GM13977 (cell line): Measurements from ENCODE around the gene ZFAND3.
A peak's percentile ranks its signal among the peaks of the same experiment; 100 is the strongest.

Source experiments
- DNase-seq: peaks from one replicate; pipeline ENCODE4 v3.0.0; 2012; ENCODE audit warnings: low spot score
- in situ Hi-C: fragments of 300-500 bp; cut with MboI; formaldehyde crosslinking; loops from one replicate; pipeline ENCODE4 v1.12.0; 2022; ENCODE audit warnings: low sequenced_read_pairs, low pct_unique_long_range_greater_than_20kb, mixed read lengths, inconsistent platforms; ENCODE audit not compliant: unreplicated experiment
- TF ChIP-seq, protein P1 (sequence below): IDR thresholded peaks from 2 replicates; pipeline ENCODE4 v1.5.1; 2012; ENCODE audit warnings: mild to moderate bottlenecking, control low read depth; ENCODE audit not compliant: insufficient read depth; ENCODE audit errors: extremely low read depth, missing control alignments

The ZFAND3 gene

GRCh38 chr6:37818536-37819176 lies 871 bp upstream of the ZFAND3 start:
- in situ Hi-C loops = no loop called here
- TF ChIP-seq, protein P1, sequence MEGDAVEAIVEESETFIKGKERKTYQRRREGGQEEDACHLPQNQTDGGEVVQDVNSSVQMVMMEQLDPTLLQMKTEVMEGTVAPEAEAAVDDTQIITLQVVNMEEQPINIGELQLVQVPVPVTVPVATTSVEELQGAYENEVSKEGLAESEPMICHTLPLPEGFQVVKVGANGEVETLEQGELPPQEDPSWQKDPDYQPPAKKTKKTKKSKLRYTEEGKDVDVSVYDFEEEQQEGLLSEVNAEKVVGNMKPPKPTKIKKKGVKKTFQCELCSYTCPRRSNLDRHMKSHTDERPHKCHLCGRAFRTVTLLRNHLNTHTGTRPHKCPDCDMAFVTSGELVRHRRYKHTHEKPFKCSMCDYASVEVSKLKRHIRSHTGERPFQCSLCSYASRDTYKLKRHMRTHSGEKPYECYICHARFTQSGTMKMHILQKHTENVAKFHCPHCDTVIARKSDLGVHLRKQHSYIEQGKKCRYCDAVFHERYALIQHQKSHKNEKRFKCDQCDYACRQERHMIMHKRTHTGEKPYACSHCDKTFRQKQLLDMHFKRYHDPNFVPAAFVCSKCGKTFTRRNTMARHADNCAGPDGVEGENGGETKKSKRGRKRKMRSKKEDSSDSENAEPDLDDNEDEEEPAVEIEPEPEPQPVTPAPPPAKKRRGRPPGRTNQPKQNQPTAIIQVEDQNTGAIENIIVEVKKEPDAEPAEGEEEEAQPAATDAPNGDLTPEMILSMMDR = no peak
- peak; percentile 94 for DNase-seq

DNA sequence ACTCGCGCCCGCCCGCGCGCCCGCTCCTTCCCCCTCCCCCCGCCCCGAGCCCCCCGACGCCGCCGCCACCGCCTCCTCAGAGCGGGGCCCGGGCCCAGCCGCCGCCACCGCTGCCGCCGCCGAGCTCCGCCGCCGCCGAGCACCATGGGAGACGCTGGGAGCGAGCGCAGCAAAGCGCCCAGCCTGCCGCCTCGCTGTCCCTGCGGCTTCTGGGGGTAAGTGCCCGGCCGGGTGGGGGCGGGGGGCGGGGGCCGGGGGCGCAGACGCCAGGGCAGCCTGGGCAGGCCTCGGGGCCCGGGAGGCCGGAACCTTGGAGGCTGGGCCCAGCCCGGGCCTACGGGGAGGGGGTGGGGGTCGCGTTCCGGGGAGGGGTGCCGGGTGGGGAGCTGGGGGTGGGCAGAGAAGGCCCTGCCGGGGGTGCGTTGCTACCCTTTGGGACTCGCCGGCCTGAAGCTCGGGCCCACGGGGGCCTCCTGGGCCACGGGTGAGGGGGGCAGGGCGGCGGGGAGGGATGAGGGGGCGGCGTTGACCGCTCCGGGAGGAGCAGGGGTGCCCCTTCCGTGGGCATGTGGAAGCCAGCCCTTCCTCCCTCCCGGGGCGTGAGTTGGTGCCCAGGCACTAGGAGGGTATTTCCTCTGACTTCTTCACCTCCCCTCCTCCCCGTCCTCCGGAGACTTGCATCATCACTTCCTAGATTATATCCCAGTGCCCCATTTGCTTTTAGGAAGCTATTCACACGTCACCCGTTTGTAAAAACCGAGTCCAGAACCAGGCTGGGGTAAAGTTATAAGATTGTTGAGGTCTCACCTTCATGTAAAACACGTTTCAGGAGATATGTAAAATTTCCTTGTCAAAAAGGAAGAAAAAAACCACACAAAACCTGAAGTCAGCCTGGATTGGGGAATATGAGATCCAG lies 533 bp downstream of the ZFAND3 start:
- DNase-seq = no peak
- in situ Hi-C loops = no loop called here
- TF ChIP-seq, protein P1 = no peak

DNA sequence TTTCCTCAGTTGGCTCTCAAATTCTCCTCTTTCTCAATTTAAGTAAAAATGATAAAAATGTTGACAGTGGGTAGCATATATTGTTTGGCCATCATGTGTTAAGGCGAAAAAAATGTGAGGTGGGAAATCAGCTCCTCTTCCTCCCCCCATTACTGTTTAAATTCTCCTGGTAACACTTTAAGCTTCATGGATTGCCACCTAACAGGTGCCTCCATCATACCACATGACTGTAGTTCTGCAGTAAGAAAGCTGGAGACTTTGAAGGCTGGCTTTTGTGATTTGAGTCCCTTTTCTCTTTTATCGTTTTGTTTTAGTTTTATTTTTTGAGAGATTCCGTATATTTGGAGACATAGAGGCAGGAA lies 1.2 kb downstream of the ZFAND3 start:
- TF ChIP-seq, protein P1 = no peak
- in situ Hi-C loops = no loop called here
- DNase-seq = no peak

DNA sequence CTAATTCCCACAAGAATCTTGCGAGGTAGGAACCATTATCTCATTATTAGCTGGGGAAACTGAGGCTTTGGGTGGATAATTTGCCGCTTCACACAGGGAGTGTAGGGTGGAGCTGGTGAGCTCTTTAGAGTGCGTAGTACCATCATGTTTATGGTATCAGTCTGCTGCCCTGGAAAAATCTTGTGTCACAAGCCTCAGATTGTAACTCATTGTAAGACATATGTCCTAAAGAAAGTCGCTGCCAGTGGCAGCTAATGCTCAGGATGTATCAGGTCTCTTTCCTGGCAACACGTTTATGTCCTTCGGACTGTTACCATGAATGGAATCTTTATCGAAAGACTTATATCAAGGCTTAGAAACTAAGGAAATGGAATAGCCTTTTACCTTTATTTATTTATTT lies 1.9 kb downstream of the ZFAND3 start:
- in situ Hi-C loops = no loop called here
- TF ChIP-seq, protein P1 = no peak

GRCh38 chr6:37822851-37823682 lies 3.5 kb downstream of the ZFAND3 start:
- TF ChIP-seq, protein P1 = no peak
- no peak for DNase-seq
- in situ Hi-C loops = no loop called here

More for the DNA sequence above, 1.9 kb downstream of the ZFAND3 start:
- no peak for DNase-seq

GRCh38 chr6:37824170-37824569 lies 4.6 kb downstream of the ZFAND3 start:
- no peak for DNase-seq
- TF ChIP-seq, protein P1 = no peak
- in situ Hi-C loops = no loop called here
